GM12872 (cell line): ENCODE data around the gene WWOX.

Experiments
- CTCF ChIP-seq: IDR thresholded peaks from 3 replicates; pipeline ENCODE4 v1.5.1; 2011; ENCODE audit warnings: low read depth, mild to moderate bottlenecking, low read length, moderate library complexity; ENCODE audit not compliant: insufficient read depth

The WWOX gene

GRCh38 chr16:78446992-78447563, 347.6 kb downstream of the WWOX start:
- TF ChIP-seq CTCF, result no peak

- no peak for TF ChIP-seq CTCF
Measured at GRCh38 chr16:78448658-78449271, 349.3 kb downstream of the WWOX start.

GRCh38 chr16:78450255-78450654, 350.8 kb downstream of the WWOX start:
- no peak for TF ChIP-seq CTCF

- TF ChIP-seq CTCF, result no peak
Measured at GRCh38 chr16:78452025-78452555, 352.6 kb downstream of the WWOX start.

GRCh38 chr16:78455861-78456260, 356.4 kb downstream of the WWOX start:
- no peak for TF ChIP-seq CTCF

GRCh38 chr16:78458588-78458987, 359.1 kb downstream of the WWOX start:
- TF ChIP-seq CTCF, result no peak

GRCh38 chr16:78460428-78460827, 361.0 kb downstream of the WWOX start:
- TF ChIP-seq CTCF, result no peak
